NCI-H1105 (cell line): ENCODE results near the gene PLA2G4E.

Experiments used
- DNase-seq: peaks from one replicate; lab custom pipeline; 2025; lab: John Stamatoyannopoulos, UW

Gene PLA2G4E

DNA sequence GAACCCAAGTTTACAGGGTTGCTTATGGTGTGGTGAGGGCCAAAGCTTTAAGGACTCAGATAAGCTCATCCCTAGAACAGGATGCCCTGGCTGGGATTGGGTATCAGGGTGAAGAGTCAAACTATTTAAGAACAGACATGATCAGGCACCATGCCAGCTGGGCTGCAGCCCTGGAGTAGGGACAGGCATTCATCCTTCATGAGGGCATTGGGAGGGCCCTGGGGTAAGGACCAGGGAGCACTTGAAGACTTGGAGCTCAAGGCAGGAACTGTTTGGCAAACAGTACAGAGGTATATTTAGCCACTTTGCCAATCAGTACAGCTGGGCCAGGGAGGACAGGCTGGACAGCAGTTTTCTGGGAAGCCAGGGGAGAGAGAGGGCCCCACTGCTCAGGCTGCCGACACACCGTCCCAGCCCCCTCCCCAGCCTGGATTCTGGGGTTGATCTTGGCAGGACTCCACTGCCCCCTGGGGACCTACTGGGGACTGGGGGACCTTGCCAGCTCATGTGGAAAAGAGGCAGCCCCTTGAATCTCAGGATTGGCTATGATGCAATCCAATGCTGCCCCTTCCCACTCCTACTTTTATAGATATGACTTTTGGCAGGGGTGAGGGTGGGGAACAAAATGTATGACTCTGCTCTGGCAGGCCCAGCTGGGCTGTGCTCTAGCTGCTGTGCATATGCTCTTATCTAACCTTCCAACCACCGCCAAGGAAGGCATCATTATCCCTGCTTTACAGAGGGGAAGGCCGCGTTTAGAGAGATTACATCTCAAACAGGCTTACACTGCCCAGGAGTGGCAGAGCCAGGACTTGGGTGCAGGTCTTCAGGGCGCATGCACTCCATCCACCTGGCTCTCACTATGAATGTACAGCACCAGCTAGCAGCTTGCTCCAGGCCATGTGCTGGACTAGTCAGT lies 2.3 kb downstream of the PLA2G4E start:
- DNase-seq: no peak

DNA sequence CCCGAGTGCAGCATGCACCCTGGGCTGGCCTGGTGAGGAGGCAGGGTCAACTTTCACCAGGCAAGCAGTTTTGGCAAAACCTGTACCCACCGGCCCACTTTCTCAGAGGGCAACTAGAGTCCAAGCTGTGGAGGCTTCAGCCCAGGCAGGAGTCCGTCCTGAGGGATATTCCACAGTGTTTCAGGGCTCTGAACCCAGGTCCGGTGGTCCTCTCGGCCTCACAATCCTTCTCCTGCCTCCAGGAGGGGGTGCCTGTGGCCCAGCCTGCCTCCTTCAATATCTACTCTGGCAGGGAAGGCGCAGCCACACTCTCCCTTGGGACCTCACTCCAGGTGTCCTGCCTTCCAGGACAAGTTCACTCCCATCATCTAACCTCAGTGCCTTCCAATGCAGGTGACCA lies 3.9 kb downstream of the PLA2G4E start:
- no peak for DNase-seq

DNA sequence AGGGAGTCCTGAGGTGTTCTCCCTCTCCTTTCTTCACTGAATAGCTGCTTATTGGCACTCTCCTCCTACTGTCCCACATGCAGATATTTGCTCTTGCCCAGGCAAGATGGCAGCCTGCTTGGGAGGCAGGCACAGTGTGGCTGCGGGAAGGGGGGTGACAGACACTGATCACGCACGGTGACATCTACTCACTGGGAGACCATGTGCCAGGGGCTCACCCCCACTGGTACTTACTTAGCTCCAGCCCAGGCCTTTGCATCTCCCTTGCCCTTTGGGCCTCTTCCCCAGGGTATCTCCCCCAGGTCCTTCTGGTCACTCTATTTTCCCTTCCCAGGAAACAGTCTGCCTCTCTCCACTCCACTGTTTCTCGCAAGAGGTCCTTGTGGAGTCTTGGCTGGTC lies 6.4 kb downstream of the PLA2G4E start:
- no peak for DNase-seq

DNA sequence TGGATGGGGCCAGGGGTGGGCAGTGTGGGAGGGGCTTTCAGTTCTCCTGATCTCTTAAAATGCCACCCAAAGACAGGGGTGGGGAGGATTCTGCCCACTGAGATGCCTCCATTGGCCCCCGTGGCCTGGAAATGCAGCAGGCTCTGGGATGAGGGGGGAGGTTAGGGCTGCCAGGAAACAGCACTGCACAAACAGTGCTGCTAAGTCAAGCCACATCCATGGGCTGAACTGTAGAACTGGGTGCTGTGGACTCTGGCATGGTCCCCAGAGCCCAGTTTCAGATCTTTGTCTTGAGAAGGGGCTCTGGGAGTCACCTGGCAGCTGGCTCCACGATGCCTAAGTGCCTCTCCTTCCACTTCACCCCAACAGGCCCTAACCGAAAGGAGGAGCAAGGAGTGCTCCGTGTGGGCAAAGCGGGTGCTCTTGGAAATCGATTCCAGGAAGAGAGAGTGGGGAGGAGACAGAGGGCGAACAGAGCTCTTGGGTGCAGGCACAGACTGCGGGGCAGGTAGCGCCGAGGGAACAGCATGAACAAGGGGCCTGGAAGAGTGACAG lies 7.8 kb downstream of the PLA2G4E start:
- DNase-seq: no peak

GRCh38 chr15:42012241-42012640 lies 8.6 kb downstream of the PLA2G4E start:
- no peak for DNase-seq

- DNase-seq: no peak
These were observed 9.8 kb downstream of the PLA2G4E start for GRCh38 chr15:42011074-42011473.

DNA sequence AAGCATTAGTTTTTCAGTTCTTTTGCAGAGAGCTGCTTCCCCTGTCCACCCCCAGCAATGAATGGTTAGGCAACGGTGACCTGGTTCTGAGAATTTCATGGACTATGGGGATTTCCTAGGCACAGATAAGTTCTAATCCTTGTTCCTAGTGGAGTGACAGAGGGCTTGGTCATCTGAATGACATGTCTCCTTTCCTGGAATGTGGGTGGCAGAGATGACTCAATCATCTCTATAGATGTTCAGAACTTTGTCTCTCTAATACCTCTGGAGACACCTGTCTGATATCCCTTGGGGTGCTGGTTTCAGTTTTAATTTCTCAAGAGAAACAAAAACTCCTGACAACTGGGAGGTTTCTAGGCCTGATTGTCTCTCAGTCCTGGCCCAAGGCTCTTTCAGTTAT lies 10.4 kb downstream of the PLA2G4E start:
- no peak for DNase-seq

GRCh38 chr15:42009474-42009873 lies 11.4 kb downstream of the PLA2G4E start:
- no peak for DNase-seq

GRCh38 chr15:42009022-42009421 lies 11.8 kb downstream of the PLA2G4E start:
- DNase-seq: no peak

- DNase-seq: no peak
These were observed 13.5 kb downstream of the PLA2G4E start for GRCh38 chr15:42007386-42007785.

DNA sequence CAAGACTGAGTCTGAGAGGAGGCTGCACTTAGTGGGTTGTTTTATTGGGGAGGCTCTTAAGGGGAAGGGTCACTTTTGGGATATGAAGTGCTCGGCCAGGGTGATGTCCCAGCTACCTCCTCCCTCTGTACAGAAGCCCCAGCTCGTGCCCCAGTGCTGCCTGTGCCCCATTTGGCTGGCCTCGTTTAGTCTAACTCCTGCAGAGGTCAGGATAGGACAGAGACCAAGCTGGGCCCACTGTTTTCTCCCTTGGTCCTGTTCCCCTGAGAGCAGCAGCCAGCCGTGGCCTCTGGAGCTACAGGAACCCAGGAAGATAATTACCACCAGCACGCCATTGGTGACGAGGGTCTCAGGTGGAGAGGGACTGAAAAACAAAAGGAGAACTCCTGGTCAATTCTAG lies 18.5 kb downstream of the PLA2G4E start:
- no peak for DNase-seq

- DNase-seq: no peak
These were observed 19.6 kb downstream of the PLA2G4E start for GRCh38 chr15:42001236-42001635.

DNA sequence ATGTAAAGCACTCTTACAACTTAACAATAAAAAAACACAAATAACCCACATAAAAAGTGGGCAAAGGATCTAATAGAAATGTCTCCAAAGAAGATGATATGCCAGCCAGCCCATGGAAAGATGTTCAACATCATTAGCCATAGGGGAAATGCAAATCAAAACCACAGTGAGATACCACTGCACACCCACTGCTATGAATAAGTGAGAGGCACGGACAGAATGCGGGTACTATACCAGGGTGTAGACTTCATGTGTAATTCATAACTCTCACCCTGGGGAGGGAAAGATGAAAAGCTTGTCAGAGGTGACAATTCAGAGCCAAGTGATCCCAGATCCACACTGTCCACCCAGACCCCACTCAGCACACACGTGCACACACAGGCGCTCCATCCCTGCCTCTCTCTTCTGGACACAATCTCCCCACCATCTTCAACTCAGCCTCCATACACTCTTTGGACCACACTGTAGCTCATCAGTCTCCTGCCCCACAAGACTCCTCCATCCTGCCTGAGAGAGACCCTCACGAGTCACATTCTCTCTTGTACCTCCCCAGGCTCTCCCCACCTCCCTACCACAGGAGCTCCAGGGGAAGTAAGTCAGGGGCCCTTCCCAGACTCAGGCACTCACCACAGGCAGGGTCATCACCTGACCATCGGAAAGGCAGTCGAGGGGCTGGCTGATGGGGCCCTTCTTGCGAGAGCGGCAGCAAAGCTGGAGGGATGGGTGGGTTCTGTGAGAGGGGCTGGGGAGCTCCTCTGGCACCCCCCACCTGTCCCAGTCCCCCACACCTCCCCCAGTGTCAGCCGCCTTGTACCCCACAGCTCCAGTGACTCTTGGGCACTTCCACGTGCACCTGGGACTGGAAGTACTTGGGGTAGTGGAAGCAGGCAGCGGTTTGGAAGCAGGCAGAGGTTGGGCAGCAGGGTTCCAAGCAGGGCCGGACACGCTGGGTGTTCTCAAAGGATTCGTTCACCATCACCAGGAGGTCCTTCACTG lies 21.3 kb downstream of the PLA2G4E start:
- DNase-seq: no peak

DNA sequence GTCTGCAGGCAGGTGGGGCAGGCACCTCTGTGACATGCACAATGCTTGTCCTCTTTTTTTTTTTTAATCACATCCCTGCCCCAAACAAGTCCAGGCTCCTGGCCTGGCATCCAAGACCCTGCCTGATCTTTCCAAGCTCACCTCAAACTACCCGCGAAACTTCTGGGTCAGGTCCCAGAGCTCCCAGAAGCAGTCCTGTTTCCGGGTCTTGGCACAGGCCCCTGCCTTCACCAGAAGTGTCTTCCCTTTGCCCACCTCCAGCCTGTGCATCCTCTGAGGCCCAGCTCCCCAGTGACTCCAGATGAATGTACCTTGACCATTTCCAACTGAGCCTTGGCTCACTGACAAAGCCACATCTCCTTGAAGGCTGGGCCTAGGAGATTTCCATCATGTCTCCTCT lies 23.0 kb downstream of the PLA2G4E start:
- no peak for DNase-seq

DNA sequence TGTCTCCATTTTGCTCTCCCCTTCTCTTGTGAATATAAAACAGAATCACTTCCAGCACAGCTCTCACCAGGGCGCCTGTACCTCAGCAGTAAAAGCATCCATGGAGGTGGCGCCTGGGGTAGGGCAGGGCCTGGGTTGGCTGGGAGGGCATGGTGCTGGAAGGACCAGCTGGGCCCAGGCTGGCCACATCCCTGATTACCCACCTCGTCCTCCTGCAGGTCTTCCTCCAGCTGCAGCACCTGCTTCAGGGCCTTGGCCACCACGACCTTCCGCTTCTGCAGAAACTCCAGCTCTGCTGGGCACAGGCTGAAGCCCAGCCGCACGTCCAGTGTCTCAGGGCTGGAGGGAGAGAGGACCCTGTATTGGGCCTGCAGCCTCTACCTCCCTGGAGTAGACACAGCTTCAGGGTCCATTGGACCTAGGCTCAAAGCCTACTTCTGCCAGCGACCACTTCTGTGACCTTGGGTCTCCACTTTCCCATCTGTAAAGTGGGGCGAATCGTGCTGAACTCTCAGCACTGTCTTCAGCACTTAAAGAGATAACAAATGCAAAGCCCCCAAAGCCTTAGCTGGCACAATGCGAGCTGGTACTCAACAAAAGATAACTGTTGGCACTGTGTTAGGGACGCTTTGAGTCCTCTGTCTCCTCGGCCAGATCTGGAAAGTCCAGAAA lies 23.8 kb downstream of the PLA2G4E start:
- no peak for DNase-seq

- no peak for DNase-seq
These were observed 24.5 kb downstream of the PLA2G4E start for GRCh38 chr15:41996376-41996775.

DNA sequence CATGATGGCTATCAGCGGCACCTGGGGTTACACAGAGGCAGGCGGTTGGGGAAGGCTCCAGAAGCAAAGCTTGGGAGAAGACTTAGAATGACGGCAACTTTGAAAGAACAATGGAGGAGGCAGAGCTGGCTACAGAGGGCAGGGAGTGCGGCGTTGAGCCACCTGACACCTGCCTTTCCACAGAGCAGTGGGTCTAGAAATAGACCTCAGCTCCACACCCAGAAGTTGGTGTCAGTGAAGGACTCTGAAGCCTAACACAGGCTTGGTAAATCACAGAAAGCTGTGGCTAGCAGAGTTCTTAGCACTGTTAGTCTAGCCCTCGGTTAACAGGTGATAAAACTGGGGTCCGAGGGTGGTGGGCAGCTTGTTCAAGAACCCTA lies 25.4 kb downstream of the PLA2G4E start:
- no peak for DNase-seq

- DNase-seq: no peak
These were observed 25.9 kb downstream of the PLA2G4E start for GRCh38 chr15:41994772-41995475.

GRCh38 chr15:41994171-41994650 lies 26.6 kb downstream of the PLA2G4E start:
- no peak for DNase-seq

- no peak for DNase-seq
These were observed 27.2 kb downstream of the PLA2G4E start for GRCh38 chr15:41993472-41994170.

DNA sequence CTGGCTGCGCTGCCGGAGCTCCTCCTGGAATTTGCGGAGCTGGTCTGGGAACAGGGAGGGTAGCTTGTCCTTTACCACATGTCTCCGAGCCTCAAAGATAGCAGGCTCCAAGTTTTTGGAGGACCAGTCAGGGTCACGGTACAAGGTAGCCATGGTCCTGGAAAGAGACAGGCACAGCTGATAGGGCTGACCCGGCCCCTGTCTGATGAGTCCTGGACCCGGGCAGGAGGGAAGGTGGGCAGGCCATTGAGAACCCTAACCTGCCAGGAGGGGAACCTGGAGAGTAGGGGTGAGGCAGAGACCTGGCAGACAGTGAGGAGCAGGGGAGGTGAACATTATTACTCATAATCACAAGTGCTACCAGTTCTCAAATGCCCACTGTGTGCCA lies 28.0 kb downstream of the PLA2G4E start:
- no peak for DNase-seq
